GM12892 (cell line): ENCODE measurements around the gene FZR1.
"Not testable (repeated sequence)": the region's sequence is repeated elsewhere in the genome, so short reads cannot be mapped to it uniquely, and the experiment has no call there.

Source experiments
- DNase-seq: peaks from one replicate; pipeline ENCODE4 v3.0.0; 2011; ENCODE audit not compliant: insufficient read length
- FAIRE-seq: peaks from 2 replicates; lab custom pipeline; 2011; peaks lifted over from hg19 to GRCh38; lab: Jason Lieb, UNC
- POLR2A ChIP-seq: IDR thresholded peaks from 2 replicates; pipeline ENCODE4 v1.6.1; 2011; ENCODE audit warnings: low read depth, low read length, control low read depth
- POLR2AphosphoS5 ChIP-seq: IDR thresholded peaks from 2 replicates; pipeline ENCODE4 v1.6.1; 2011; ENCODE audit warnings: low read depth, low read length, control low read depth
- TAF1 ChIP-seq: IDR thresholded peaks from 2 replicates; pipeline ENCODE4 v1.6.1; 2011; ENCODE audit warnings: low read depth, mild to moderate bottlenecking, control low read depth, low read length, borderline replicate concordance

FZR1 gene

DNA sequence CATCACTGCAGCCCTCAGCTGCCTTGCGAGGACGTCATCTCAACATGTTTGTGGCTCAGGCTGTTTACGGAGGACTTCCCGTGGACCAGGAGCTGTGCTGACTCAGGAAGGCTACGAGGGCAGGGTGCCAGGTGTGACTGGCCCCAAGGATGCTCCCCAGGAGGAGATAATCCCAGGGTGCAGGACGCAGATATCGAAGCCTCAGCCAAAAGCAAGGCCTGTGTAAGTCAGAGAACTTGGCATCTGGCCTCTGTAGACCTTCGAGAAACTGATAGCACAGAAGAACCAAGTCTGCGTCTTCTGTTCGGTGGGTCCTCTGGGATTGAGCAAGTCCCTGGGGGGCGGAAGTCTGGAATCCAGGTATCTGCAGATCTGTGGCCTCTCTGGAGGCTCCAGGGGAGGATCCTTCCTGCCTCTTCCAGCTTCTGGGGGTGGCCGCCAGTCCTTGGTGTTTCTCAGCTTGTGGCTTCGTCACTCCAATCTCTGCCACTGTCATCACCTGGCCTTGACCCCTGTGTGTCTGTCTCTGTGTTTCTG is 3.0 kb upstream of the FZR1 start:
- FAIRE-seq (no peak), DNase-seq (no peak)
- TF ChIP-seq POLR2A (no peak), TAF1 (no peak), POLR2AphosphoS5 (no peak)

GRCh38 chr19:3504735-3505134 is 1.4 kb upstream of the FZR1 start:
- DNase-seq (no peak), FAIRE-seq (peak; percentile 51)
- TF ChIP-seq POLR2AphosphoS5 (no peak), TAF1 (no peak), POLR2A (no peak)

DNA sequence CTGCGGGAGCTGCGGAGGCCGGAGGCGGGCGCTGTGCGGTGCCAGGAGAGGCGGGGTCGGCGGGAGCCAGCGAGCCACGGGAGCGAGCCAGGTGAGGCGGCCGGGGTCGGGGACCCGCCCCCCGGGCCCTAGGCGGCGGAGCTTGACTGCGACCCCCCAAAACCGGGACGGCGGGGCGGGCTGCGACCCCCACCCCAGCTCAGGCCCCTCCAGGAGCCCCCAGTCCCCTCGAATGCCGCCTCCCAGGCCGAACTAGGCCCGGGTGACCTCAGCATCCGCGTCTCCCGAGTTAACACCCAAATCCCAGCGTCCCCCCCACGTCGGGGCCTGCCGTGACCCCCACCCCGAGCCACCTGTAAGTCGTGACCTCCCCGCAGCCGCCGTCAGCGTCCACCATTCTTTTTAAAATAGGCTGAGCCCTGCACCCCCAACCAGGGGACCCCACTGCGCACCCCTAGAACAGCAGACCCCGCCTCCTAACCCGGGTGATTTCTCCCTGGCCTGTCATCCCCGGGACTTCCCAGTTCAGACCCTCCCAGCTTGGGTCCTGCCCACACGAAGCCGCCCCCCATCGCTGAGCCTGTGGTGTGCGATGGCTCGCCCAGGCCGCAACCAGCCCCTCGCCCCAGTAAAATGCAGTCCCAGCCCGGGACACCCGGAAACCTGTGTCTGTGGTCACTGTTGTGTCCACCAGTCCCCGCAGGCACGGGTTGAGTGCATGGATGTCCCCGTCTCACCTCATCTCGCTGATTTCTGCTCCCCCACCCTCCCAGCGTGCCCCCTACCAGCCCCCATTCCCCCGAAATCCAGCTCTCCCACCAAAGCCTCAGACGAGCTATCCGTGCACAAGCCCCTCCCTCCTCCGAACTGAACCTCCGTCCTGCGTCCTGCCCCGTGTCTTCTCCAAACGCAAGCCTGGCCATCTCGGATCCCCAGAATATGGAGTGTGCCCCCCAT is 551 bp downstream of the FZR1 start:
- DNase-seq, result no peak
- no peak for FAIRE-seq
- TF ChIP-seq POLR2A (no peak), POLR2AphosphoS5 (no peak), TAF1 (no peak)

DNA sequence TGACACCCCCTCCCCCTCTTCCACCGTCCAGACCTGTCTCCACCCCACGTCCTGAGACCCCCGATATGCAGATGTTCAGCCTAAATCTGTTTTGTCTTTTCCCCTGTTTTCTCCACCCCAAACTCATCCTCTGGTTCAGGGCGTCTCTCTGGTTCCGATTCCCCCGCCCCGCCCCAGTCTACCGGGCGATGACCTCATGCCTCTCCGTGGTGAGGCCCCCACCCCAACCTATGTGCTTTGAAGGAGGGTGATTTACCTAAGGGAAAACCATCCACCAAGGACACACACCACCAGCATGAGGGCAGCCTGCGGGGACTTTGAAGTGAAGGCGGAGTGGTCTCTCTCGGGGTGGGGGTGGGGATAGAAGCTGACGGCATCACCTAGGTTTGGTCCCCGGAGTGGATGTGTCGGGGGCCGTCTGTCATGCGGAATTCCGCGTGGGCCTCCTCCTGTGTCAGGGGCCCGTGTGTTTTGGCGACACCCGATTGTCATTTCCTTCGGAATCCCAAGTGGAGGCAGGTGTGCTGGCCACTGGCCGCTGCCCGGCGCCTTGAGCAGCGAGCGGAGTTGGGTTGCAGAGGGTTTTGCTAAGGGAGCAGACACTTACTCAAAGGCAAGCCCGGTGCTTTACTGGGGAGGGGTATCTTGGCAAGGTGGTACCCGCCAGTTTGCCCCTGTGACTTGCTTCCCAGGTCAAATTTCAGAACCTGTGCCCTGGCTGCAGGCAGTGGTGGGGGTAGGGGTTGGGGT is 1.4 kb downstream of the FZR1 start:
- no peak for DNase-seq
- TF ChIP-seq TAF1, result no peak
- TF ChIP-seq POLR2A, result no peak
- TF ChIP-seq POLR2AphosphoS5, result no peak
- no peak for FAIRE-seq

- not testable (repeated sequence) for DNase-seq
These were observed 2.1 kb downstream of the FZR1 start for GRCh38 chr19:3508121-3508661.

GRCh38 chr19:3508771-3509535 is 2.8 kb downstream of the FZR1 start:
- FAIRE-seq (no peak), DNase-seq (no peak)
- no peak for TF ChIP-seq POLR2AphosphoS5
- no peak for TF ChIP-seq TAF1
- no peak for TF ChIP-seq POLR2A

More at GRCh38 chr19:3508121-3508661, 2.1 kb downstream of the FZR1 start:
- not testable (repeated sequence) for FAIRE-seq

- no peak for DNase-seq
- FAIRE-seq, result no peak
- no peak for TF ChIP-seq POLR2AphosphoS5
- no peak for TF ChIP-seq POLR2A
- TF ChIP-seq TAF1, result no peak
These were observed 3.5 kb downstream of the FZR1 start for GRCh38 chr19:3509566-3509989.

DNA sequence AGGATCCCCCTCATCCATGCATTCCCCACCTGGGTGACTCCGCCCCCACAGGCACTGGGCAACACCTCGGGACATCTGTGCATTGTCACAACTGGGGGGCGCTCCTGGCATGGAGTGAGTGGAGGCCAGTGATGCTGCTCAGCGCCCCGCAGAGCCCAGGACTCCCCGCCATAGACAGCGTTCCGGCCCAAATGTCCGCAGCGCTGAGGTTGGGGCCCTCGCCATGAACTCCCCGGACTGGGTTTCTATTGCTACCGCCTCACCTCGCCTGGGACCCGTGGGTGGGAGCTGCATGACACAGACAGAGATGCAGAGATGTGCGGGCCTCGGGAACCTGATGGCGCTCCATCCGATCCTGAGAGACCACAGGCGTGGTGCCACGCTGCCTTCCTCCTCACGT is 4.6 kb downstream of the FZR1 start:
- FAIRE-seq (no peak), DNase-seq (no peak)
- TF ChIP-seq TAF1 (no peak), POLR2AphosphoS5 (no peak), POLR2A (no peak)

DNA sequence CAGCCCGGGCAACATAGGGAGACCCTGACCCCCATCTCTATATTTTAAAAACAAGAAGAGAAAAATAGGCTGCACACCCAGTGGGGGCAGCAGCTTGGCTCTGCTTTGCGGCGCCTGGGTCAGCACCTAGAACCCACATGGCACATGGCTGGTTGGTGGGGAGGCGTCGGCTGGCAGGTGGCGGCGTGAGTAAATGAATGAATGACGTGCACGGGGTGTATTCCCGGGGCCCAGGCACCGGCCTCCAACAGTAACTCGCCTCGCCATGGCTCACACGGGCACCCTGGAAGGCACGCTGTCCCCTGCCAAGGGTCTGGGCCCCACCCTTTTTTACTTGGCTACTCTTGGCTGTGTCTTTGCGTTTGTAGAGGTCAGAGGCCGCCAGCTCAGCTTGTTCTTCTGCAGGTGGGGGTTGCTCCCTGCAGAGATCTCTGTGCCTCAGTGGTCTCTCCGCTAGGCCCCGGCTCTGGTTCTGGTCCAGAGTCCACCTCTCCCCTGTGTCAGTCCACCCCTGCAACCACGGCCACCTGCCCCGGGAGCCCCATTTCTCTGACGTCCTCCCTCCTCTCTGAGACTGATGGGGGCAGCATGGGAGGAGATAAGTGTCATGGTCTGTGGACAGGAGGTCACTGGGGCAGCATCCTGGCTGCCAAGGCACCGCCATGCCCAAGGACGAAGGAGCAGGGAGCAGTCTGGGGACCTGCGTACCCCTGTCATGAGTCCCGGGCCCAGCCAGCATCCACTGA is 5.6 kb downstream of the FZR1 start:
- DNase-seq (no peak), FAIRE-seq (no peak)
- TF ChIP-seq POLR2AphosphoS5, result no peak
- no peak for TF ChIP-seq POLR2A
- TF ChIP-seq TAF1, result no peak

- FAIRE-seq, result no peak
- DNase-seq, result no peak
These were observed 6.6 kb downstream of the FZR1 start for GRCh38 chr19:3512562-3513228.

More at GRCh38 chr19:3512562-3513228, 6.6 kb downstream of the FZR1 start:
- no peak for TF ChIP-seq POLR2AphosphoS5
- TF ChIP-seq POLR2A, result no peak
- no peak for TF ChIP-seq TAF1
